Stomach (tissue), 9 donors: Measurements from ENCODE around the gene WDR54. TPM values are rescaled to one million over a fixed set of nuclear protein-coding genes. Genes with fewer than 3 reads are reported as not detected.

ENCODE experiments used
- DNase-seq, 2 donors: peaks; one replicate each; pipeline versions ENCODE4 v3.0.0 to v3.0.0-alpha.2; 2013 to 2019
- H3K27ac ChIP-seq, 5 donors: fragments of 200-600 bp in 4 of 5; sonication (generic) in 4 of 5; one replicate each; pipeline ENCODE4 v1.5.1; 2013 to 2019; ENCODE audit warnings: mild to moderate bottlenecking in 1 of 5, moderate library complexity in 1 of 5
- H3K27me3 ChIP-seq, 3 donors: fragments of 200-600 bp; sonication (generic); one replicate each; pipeline ENCODE4 v1.5.1; 2017 to 2019; ENCODE audit warnings: mixed run types in 1 of 3
- H3K36me3 ChIP-seq, 4 donors: fragments of 200-600 bp; sonication (generic); 1 replicate in 3 of 4; 2 replicates in 1 of 4; pipeline ENCODE4 v1.5.1; 2016 to 2019
- H3K4me1 ChIP-seq, 4 donors: fragments of 200-600 bp; sonication (generic); one replicate each; pipeline ENCODE4 v1.5.1; 2016 to 2019
- H3K4me3 ChIP-seq, 4 donors: fragments of 200-600 bp; sonication (generic) in 3 of 4; one replicate each; pipeline ENCODE4 v1.5.1; 2016 to 2019; ENCODE audit warnings: mild to moderate bottlenecking in 1 of 4
- H3K9me3 ChIP-seq, 4 donors: fragments of 200-600 bp; sonication (generic); one replicate each; pipeline ENCODE4 v1.5.1; 2016 to 2019
- CTCF ChIP-seq, 7 experiments: fragments of 450-650 bp in 4 of 7; fragments of 200-600 bp in 3 of 7; sonication (generic) in 3 of 7; IDR thresholded peaks; one replicate each; pipeline ENCODE4 v1.5.1; 2016 to 2019; ENCODE audit warnings: antibody characterized with exemption in 7 of 7, control low read depth in 2 of 7, mild to moderate bottlenecking in 1 of 7
- EP300 ChIP-seq: sonication (generic); formaldehyde crosslinking; IDR thresholded peaks from one replicate; pipeline ENCODE4 v1.6.1; 2017; ENCODE audit warnings: antibody characterized with exemption
- POLR2A ChIP-seq, 4 donors: fragments of 450-650 bp; IDR thresholded peaks; one replicate each; pipeline ENCODE4 v1.6.1; 2016; ENCODE audit warnings: antibody characterized with exemption in 4 of 4, control low read depth in 2 of 4, mild to moderate bottlenecking in 1 of 4, moderate library complexity in 1 of 4
- POLR2AphosphoS5 ChIP-seq, 3 donors: sonication (generic); formaldehyde crosslinking; IDR thresholded peaks; one replicate each; pipeline ENCODE4 v1.6.1; 2016; ENCODE audit warnings: antibody characterized with exemption in 3 of 3
- WGBS, 5 donors: extraction: QIAGEN DNeasy Blood & Tissue Kit in 3 of 5; methylation state at CpG; one replicate each; pipeline versions ENCODE4 v1.1.5 to v1.1.7; 2013 to 2018; 5-methylcytosine and 5-hydroxymethylcytosine counted together
- intact Hi-C: fragments of 100-400 bp; cut with DNase I; formaldehyde crosslinking; loops from one replicate; pipeline ENCODE4 v1.15.1; 2023; ENCODE audit warnings: low total_unique reads
- polyA plus RNA-seq, 3 donors: library from polyadenylated mRNA; stranded (reverse); fragments of 200-250 nt; gene quantifications; one replicate each; pipeline ENCODE4 v1.2.3, GENCODE V29; 2013
- total RNA-seq, 5 donors: library from RNA; depleted of rRNA; stranded (reverse); fragments of >200 nt; gene quantifications; one replicate each; pipeline versions ENCODE4 v1.1.0 to v1.2.3, GENCODE V29; 2014 to 2016
- donor health status: healthy with polysubstance abuse.
- donor health status: Bipolar disorder and iron deficiency.
- donor health status: healthy.

The WDR54 gene
- total and polyA plus RNA-seq, 8 donors, result 3.5 to 12.8 (median 9.8) TPM; not detected in 1

- no peak overlapping the region for H3K4me3 ChIP-seq
- no peak for TF ChIP-seq POLR2AphosphoS5 (IDR thresholded peaks at IDR 0.05)
- no peak for TF ChIP-seq EP300
- no peak for TF ChIP-seq CTCF (IDR thresholded peaks at IDR 0.05)
- no peak for TF ChIP-seq POLR2A (IDR thresholded peaks at IDR 0.05)
- no peaks in the 10 kb centered on the region for H3K27me3 ChIP-seq
- no peak for DNase-seq
- H3K9me3 ChIP-seq, result no peaks in the 10 kb centered on the region
- peaks cover 29 to 92% (median 79%) of the 10 kb centered on the region in 4 donors for H3K4me1 ChIP-seq
- intact Hi-C loops, result no loop called here
- H3K36me3 ChIP-seq, result peaks cover 0 to 10% (median 0%) of the 10 kb centered on the region in 4 donors
- no peak overlapping the region for H3K27ac ChIP-seq
- 79 to 91% (median 82%) methylated on average over 8 of the region's 8 CpGs for WGBS, 5 donors
Measured at GRCh38 chr2:74385396-74385795, 36.1 kb upstream of the WDR54 start.

GRCh38 chr2:74387346-74387745 lies 34.2 kb upstream of the WDR54 start:
- Histone ChIP-seq H3K9me3 (no peaks in the 10 kb centered on the region), H3K27me3 (no peaks in the 10 kb centered on the region), H3K27ac (no peak overlapping the region), H3K4me1 (peaks cover 32 to 86% (median 73%) of the 10 kb centered on the region in 4 donors), H3K4me3 (no peak overlapping the region), H3K36me3 (peaks cover 0 to 10% (median 0%) of the 10 kb centered on the region in 4 donors)
- intact Hi-C loops, result no loop called here
- TF ChIP-seq POLR2A (IDR thresholded peaks at IDR 0.05) (no peak), EP300 (no peak), CTCF (IDR thresholded peaks at IDR 0.05) (no peak), POLR2AphosphoS5 (IDR thresholded peaks at IDR 0.05) (no peak)
- no peak for DNase-seq
- WGBS, 5 donors, result 79 to 97% (median 90%) methylated on average over 1 of the region's 1 CpG

GRCh38 chr2:74390606-74391005 lies 30.9 kb upstream of the WDR54 start:
- H3K9me3 ChIP-seq, result no peaks in the 10 kb centered on the region
- H3K36me3 ChIP-seq, result peaks cover 0 to under 1% (median 0%) of the 10 kb centered on the region in 4 donors
- DNase-seq, result no peak
- intact Hi-C loops, result no loop called here
- TF ChIP-seq POLR2AphosphoS5 (IDR thresholded peaks at IDR 0.05), result no peak
- no peak for TF ChIP-seq POLR2A (IDR thresholded peaks at IDR 0.05)
- TF ChIP-seq EP300, result no peak
- TF ChIP-seq CTCF (IDR thresholded peaks at IDR 0.05), result no peak
- H3K27me3 ChIP-seq, result no peaks in the 10 kb centered on the region
- peaks cover 14 to 57% (median 47%) of the 10 kb centered on the region in 4 donors for H3K4me1 ChIP-seq
- peak overlapping the region in 1 of 5 donors; percentile 95 for H3K27ac ChIP-seq
- whole genome bisulfite sequencing, 5 donors, result 53 to 65% (median 55%) methylated on average over 5 of the region's 5 CpGs
- peak overlapping the region; percentile 89 to 97 (median 92) for H3K4me3 ChIP-seq

GRCh38 chr2:74391209-74391579 lies 30.3 kb upstream of the WDR54 start:
- Histone ChIP-seq H3K4me1 (peaks cover 14 to 56% (median 42%) of the 10 kb centered on the region in 4 donors), H3K4me3 (peak overlapping the region; percentile 89 to 97 (median 92)), H3K9me3 (no peaks in the 10 kb centered on the region), H3K36me3 (no peaks in the 10 kb centered on the region), H3K27me3 (no peaks in the 10 kb centered on the region), H3K27ac (peak overlapping the region; percentile 90 to 97 (median 92))
- 0 to 2% (median 1%) methylated on average over 11 of the region's 11 CpGs for WGBS, 5 donors
- no peak for TF ChIP-seq POLR2A (IDR thresholded peaks at IDR 0.05)
- peak in 1 of 7 experiments; percentile 7 for TF ChIP-seq CTCF (IDR thresholded peaks at IDR 0.05)
- TF ChIP-seq POLR2AphosphoS5 (IDR thresholded peaks at IDR 0.05), result no peak
- intact Hi-C loops, result no loop called here
- no peak for DNase-seq
